Measurements from ENCODE around the gene HSPA5.
"Not testable (repeated sequence)": the region's sequence is repeated elsewhere in the genome, so short reads cannot be mapped to it uniquely, and the experiment has no call there.

HSPA5 gene

GRCh38 chr9:125238915-125239446 lies 2.2 kb downstream of the HSPA5 start:
- H3K4me3 ChIP-seq (ENCODE audit: low read length in 2 of 2), result no peak overlapping the region
- H2AK5ac ChIP-seq (ENCODE audit: low read depth, low read length), result no peak overlapping the region
- no peak overlapping the region for H3K14ac ChIP-seq (ENCODE audit: low read length)
- no peak overlapping the region for H3K18ac ChIP-seq (ENCODE audit: low read length)
- no peak overlapping the region for H3K9ac ChIP-seq (ENCODE audit: low read depth, low read length, poor library complexity)
- peaks cover 0 to 2% (median 0%) of the 10 kb centered on the region in 3 experiments for H3K27me3 ChIP-seq (ENCODE audit: control insufficient read depth in 3 of 3, insufficient read depth in 3 of 3, low read depth in 1 of 3, low read length in 3 of 3)
- no peak overlapping the region for H2BK15ac ChIP-seq (ENCODE audit: low read length)
- no peak overlapping the region for H3K27ac ChIP-seq (replicated peaks; ENCODE audit: low read length)
- peaks cover 7% of the 10 kb centered on the region for H3K79me1 ChIP-seq (ENCODE audit: low read depth, low read length)
- no peak overlapping the region for H3K4ac ChIP-seq (ENCODE audit: low read length)
- H3K4me2 ChIP-seq (ENCODE audit: insufficient read depth, low read length, poor library complexity, severe bottlenecking), result no peak overlapping the region
- H3K23ac ChIP-seq (ENCODE audit: low read depth, low read length, poor library complexity), result no peak overlapping the region
- H2BK12ac ChIP-seq (ENCODE audit: low read length), result no peak overlapping the region
- peaks cover 6 to 9% of the 10 kb centered on the region in 2 donors for H3K4me1 ChIP-seq (ENCODE audit: control insufficient read depth in 2 of 2, insufficient read depth in 1 of 2, low read depth in 1 of 2, low read length in 2 of 2)
- DNase-seq (ENCODE audit: low spot score), result no peak
- H2BK120ac ChIP-seq (ENCODE audit: low read depth, low read length), result no peak overlapping the region
- no CpG with 5 or more reads among the region's 14 CpGs for WGBS, 2 donors (ENCODE audit: extremely low coverage in 2 of 2, insufficient read length in 2 of 2, insufficient replicate concordance in 1 of 2)
- no peak overlapping the region for H4K8ac ChIP-seq (ENCODE audit: low read depth, low read length)
- H4K91ac ChIP-seq (ENCODE audit: low read depth, low read length, poor library complexity), result no peak overlapping the region
- no peaks in the 10 kb centered on the region for H3K9me3 ChIP-seq (replicated peaks in 1 of 2; ENCODE audit: control insufficient read depth in 2 of 2, insufficient read depth in 1 of 2, low read depth in 1 of 2, low read length in 2 of 2)
- peaks cover 21 to 64% of the 10 kb centered on the region in 2 donors for H3K36me3 ChIP-seq (replicated peaks in 1 of 2; ENCODE audit: control insufficient read depth in 2 of 2, insufficient read depth in 2 of 2, low read length in 2 of 2)
- no peak overlapping the region for H2BK5ac ChIP-seq (ENCODE audit: low read length)
- no peak overlapping the region for H2AFZ ChIP-seq (ENCODE audit: low read length)

- Histone ChIP-seq H4K91ac (ENCODE audit: low read depth, low read length, poor library complexity) (no peak overlapping the region), H2BK5ac (ENCODE audit: low read length) (no peak overlapping the region), H3K4me2 (ENCODE audit: insufficient read depth, low read length, poor library complexity, severe bottlenecking) (no peak overlapping the region), H3K79me1 (ENCODE audit: low read depth, low read length) (peaks cover 7% of the 10 kb centered on the region), H2AK5ac (ENCODE audit: low read depth, low read length) (no peak overlapping the region), H4K8ac (ENCODE audit: low read depth, low read length) (no peak overlapping the region), H3K27me3 (ENCODE audit: control insufficient read depth in 3 of 3, insufficient read depth in 3 of 3, low read depth in 1 of 3, low read length in 3 of 3) (peaks cover 0 to 2% (median 0%) of the 10 kb centered on the region in 3 experiments), H2BK15ac (ENCODE audit: low read length) (no peak overlapping the region), H3K9ac (ENCODE audit: low read depth, low read length, poor library complexity) (no peak overlapping the region), H3K14ac (ENCODE audit: low read length) (no peak overlapping the region), H3K18ac (ENCODE audit: low read length) (no peak overlapping the region), H2AFZ (ENCODE audit: low read length) (no peak overlapping the region), H3K23ac (ENCODE audit: low read depth, low read length, poor library complexity) (no peak overlapping the region), H3K4me1 (ENCODE audit: control insufficient read depth in 2 of 2, insufficient read depth in 1 of 2, low read depth in 1 of 2, low read length in 2 of 2) (peaks cover 6 to 9% of the 10 kb centered on the region in 2 donors), H3K9me3 (replicated peaks in 1 of 2; ENCODE audit: control insufficient read depth in 2 of 2, insufficient read depth in 1 of 2, low read depth in 1 of 2, low read length in 2 of 2) (no peaks in the 10 kb centered on the region), H3K36me3 (replicated peaks in 1 of 2; ENCODE audit: control insufficient read depth in 2 of 2, insufficient read depth in 2 of 2, low read length in 2 of 2) (peaks cover 24 to 69% of the 10 kb centered on the region in 2 donors), H3K27ac (replicated peaks; ENCODE audit: low read length) (no peak overlapping the region), H2BK120ac (ENCODE audit: low read depth, low read length) (no peak overlapping the region), H3K4me3 (ENCODE audit: low read length in 2 of 2) (no peak overlapping the region), H3K4ac (ENCODE audit: low read length) (no peak overlapping the region), H2BK12ac (ENCODE audit: low read length) (no peak overlapping the region)
- DNase-seq (ENCODE audit: low spot score), result no peak
- no CpG with 5 or more reads among the region's 7 CpGs for WGBS, 2 donors (ENCODE audit: extremely low coverage in 2 of 2, insufficient read length in 2 of 2, insufficient replicate concordance in 1 of 2)
These were observed 2.8 kb downstream of the HSPA5 start for GRCh38 chr9:125238127-125238914.

DNA sequence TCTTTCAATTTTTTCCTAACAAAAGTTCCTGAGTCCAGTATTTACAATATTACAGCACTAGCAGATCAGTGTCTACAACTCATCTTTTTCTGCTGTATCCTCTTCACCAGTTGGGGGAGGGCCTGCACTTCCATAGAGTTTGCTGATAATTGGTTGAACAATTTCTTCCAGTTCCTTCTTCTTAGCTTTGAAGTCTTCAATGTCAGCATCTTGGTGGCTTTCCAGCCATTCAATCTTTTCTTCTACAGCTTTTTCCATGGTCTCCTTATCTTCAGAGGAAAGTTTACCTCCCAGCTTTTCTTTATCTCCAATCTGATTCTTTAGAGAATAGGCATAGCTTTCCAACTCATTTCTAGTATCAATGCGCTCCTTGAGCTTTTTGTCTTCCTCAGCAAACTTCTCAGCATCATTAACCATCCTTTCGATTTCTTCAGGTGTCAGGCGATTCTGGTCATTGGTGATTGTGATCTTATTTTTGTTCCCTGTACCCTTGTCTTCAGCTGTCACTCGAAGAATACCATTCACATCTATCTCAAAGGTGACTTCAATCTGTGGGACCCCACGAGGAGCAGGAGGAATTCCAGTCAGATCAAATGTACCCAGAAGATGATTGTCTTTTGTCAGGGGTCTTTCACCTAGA lies 4.5 kb downstream of the HSPA5 start:
- H2BK5ac ChIP-seq (ENCODE audit: low read length); H3K4ac ChIP-seq (ENCODE audit: low read length); H3K18ac ChIP-seq (ENCODE audit: low read length); H2AFZ ChIP-seq (ENCODE audit: low read length); H3K9ac ChIP-seq (ENCODE audit: low read depth, low read length, poor library complexity); H4K8ac ChIP-seq (ENCODE audit: low read depth, low read length); H3K27me3 ChIP-seq (ENCODE audit: control insufficient read depth in 3 of 3, insufficient read depth in 3 of 3, low read depth in 1 of 3, low read length in 3 of 3); H3K79me1 ChIP-seq (ENCODE audit: low read depth, low read length); H3K9me3 ChIP-seq (replicated peaks in 1 of 2; ENCODE audit: control insufficient read depth in 2 of 2, insufficient read depth in 1 of 2, low read depth in 1 of 2, low read length in 2 of 2); H2BK120ac ChIP-seq (ENCODE audit: low read depth, low read length); H4K91ac ChIP-seq (ENCODE audit: low read depth, low read length, poor library complexity); H3K4me2 ChIP-seq (ENCODE audit: insufficient read depth, low read length, poor library complexity, severe bottlenecking); H2BK15ac ChIP-seq (ENCODE audit: low read length); H3K27ac ChIP-seq (replicated peaks; ENCODE audit: low read length); DNase-seq (ENCODE audit: low spot score); H3K4me3 ChIP-seq (ENCODE audit: low read length in 2 of 2); H3K4me1 ChIP-seq (ENCODE audit: control insufficient read depth in 2 of 2, insufficient read depth in 1 of 2, low read depth in 1 of 2, low read length in 2 of 2); H2BK12ac ChIP-seq (ENCODE audit: low read length); H3K14ac ChIP-seq (ENCODE audit: low read length); H2AK5ac ChIP-seq (ENCODE audit: low read depth, low read length); H3K23ac ChIP-seq (ENCODE audit: low read depth, low read length, poor library complexity): not testable (repeated sequence)
- no CpG with 5 or more reads among the region's 5 CpGs for WGBS, 2 donors (ENCODE audit: extremely low coverage in 2 of 2, insufficient read length in 2 of 2, insufficient replicate concordance in 1 of 2)
- H3K36me3 ChIP-seq (replicated peaks in 1 of 2; ENCODE audit: control insufficient read depth in 2 of 2, insufficient read depth in 2 of 2, low read length in 2 of 2), result peaks cover 26 to 75% of the 10 kb centered on the region in 2 donors

All from neuronal stem cell (in vitro differentiated cells).